ENCODE measurements around the gene RPL38.

Gene RPL38

DNA sequence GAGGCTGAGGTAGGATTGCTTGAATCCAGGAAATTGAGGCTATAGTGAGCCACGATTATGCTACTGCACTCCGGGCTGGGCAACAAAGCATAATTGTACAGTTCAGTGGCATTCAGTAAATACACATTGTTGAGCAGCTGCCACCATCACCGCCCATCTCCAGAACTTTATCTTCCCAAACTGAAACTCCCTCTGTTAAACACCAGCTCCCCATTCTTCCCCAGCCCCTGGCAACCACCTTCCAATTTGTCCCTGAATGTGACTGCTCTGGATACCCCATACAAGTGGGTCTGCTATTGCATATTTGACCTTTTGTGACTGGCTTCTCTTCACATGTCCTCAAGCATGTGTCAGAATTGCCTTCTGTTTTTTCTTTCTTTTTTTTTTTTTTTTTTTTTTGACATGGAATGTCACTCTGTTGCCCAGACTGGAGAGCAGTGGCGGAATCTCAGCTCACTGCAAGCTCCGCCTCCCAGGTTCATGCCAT, 2.9 kb downstream of the RPL38 start:
- DNase-seq (ENCODE audit: low read depth) = no peak
- TF ChIP-seq, protein P1, sequence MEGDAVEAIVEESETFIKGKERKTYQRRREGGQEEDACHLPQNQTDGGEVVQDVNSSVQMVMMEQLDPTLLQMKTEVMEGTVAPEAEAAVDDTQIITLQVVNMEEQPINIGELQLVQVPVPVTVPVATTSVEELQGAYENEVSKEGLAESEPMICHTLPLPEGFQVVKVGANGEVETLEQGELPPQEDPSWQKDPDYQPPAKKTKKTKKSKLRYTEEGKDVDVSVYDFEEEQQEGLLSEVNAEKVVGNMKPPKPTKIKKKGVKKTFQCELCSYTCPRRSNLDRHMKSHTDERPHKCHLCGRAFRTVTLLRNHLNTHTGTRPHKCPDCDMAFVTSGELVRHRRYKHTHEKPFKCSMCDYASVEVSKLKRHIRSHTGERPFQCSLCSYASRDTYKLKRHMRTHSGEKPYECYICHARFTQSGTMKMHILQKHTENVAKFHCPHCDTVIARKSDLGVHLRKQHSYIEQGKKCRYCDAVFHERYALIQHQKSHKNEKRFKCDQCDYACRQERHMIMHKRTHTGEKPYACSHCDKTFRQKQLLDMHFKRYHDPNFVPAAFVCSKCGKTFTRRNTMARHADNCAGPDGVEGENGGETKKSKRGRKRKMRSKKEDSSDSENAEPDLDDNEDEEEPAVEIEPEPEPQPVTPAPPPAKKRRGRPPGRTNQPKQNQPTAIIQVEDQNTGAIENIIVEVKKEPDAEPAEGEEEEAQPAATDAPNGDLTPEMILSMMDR (conservative IDR thresholded peaks at IDR 0.05; ENCODE audit: low read depth, low read length) = no peak

GRCh38 chr17:74210191-74211140, 7.0 kb downstream of the RPL38 start:
- TF ChIP-seq, protein P1 (conservative IDR thresholded peaks at IDR 0.05; ENCODE audit: low read depth, low read length) = peak; percentile 100
- no peak for DNase-seq (ENCODE audit: low read depth)
- H3K4me3 ChIP-seq (ENCODE audit: low read length) = no peak overlapping the region

More for the DNA sequence above, 2.9 kb downstream of the RPL38 start:
- no peak overlapping the region for H3K4me3 ChIP-seq (ENCODE audit: low read length)

GRCh38 chr17:74211141-74211911, 7.8 kb downstream of the RPL38 start:
- no peak overlapping the region for H3K4me3 ChIP-seq (ENCODE audit: low read length)
- no peak for DNase-seq (ENCODE audit: low read depth)
- TF ChIP-seq, protein P1 (conservative IDR thresholded peaks at IDR 0.05; ENCODE audit: low read depth, low read length) = no peak

- TF ChIP-seq, protein P1 (conservative IDR thresholded peaks at IDR 0.05; ENCODE audit: low read depth, low read length) = no peak
- DNase-seq (ENCODE audit: low read depth) = no peak
- peak overlapping the region; percentile 52 for H3K4me3 ChIP-seq (ENCODE audit: low read length)
Observed at GRCh38 chr17:74211912-74212208, 8.4 kb downstream of the RPL38 start.

DNA sequence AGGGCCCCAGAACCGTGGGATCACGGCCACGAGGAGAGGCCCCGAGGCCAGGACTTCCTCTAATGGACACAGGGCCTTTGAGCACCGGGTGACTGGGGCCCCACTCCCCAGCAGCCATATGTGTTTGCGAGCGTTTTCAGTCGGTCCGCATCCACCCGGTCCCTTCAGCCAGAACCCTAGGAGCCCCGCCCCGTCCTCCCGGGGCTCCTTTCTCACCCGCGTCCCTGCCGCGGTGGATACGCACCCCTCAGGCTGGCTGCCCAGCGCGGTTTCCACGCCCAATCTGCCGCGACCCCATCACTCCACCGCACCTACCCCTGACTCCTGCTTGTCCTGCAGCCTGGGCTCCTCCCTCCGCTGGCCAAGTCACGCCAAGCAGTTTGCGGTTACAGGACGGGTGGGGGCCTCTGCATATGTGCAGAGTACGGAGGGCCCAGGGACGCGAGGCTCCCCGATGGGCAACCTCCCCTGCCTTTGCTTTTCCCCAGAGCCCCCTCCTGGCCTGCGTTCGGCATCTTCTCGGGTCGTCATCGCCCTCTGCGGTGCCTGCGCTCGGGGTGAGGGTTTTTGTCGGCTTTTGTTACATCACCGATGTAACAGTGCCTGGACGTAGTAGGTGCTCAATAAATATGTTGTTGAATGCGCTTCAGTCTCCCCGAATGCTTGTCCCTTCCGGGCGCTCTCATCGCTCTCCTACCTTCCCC, 8.9 kb downstream of the RPL38 start:
- H3K4me3 ChIP-seq (ENCODE audit: low read length) = peak overlapping the region; percentile 52
- no peak for DNase-seq (ENCODE audit: low read depth)
- TF ChIP-seq, protein P1 (conservative IDR thresholded peaks at IDR 0.05; ENCODE audit: low read depth, low read length) = no peak

GRCh38 chr17:74212913-74213791, 9.7 kb downstream of the RPL38 start, which contains the start of gene TTYH2:
TTYH2 (plus strand) TSS chr17:74213571; CDS start chr17:74213588, 17 bp downstream.
- TF ChIP-seq, protein P1 (conservative IDR thresholded peaks at IDR 0.05; ENCODE audit: low read depth, low read length) = peak; percentile 39
- no peak for DNase-seq (ENCODE audit: low read depth)
- peak within 1 kb of the TSS; percentile 52 for H3K4me3 ChIP-seq (ENCODE audit: low read length)
